Measurements from ENCODE around the gene ACSL1. TPM values are rescaled to one million over a fixed set of nuclear protein-coding genes. Genes with fewer than 3 reads are reported as not detected.

Gene ACSL1
- total and polyA plus RNA-seq, 2 donors (not counting 1 experiment from before 2014, with no cell fraction given): 15.4 to 30.1 TPM

DNA sequence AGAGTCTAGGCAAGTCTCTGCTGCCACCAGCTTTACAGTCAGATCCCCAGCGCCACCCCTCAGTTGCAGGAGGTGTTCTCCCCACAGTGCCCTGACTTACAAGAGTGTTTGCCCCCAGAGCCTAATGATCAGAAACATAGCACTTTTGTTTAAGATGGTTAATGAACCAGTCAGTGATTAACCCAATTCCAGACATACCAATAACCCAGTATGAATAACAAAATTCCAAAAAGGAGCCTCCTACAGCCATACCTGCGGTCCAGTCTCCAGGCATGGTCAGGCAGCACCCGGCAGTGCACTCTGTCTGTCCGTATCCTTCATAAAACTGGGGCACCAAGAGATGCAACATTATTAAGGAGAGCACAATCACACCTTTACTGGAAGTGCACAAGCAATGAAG lies 61.2 kb downstream of the ACSL1 start:
- H3K4me2 ChIP-seq (ENCODE audit: extremely low read depth, insufficient read depth, low read length): no peak overlapping the region
- no peak overlapping the region for H3K27ac ChIP-seq (ENCODE audit: insufficient read depth, low read length)
- H2AFZ ChIP-seq (ENCODE audit: low read length): no peak overlapping the region
- no peaks in the 10 kb centered on the region for H3K79me2 ChIP-seq (ENCODE audit: control insufficient read depth, insufficient read depth, low read length)
- no peaks in the 10 kb centered on the region for H3K27me3 ChIP-seq (ENCODE audit: control insufficient read depth, insufficient read depth, low read length)
- no peak for TF ChIP-seq EZH2 (IDR thresholded peaks at IDR 0.05; ENCODE audit: low read length, missing control alignments)
- TF ChIP-seq, protein P1, sequence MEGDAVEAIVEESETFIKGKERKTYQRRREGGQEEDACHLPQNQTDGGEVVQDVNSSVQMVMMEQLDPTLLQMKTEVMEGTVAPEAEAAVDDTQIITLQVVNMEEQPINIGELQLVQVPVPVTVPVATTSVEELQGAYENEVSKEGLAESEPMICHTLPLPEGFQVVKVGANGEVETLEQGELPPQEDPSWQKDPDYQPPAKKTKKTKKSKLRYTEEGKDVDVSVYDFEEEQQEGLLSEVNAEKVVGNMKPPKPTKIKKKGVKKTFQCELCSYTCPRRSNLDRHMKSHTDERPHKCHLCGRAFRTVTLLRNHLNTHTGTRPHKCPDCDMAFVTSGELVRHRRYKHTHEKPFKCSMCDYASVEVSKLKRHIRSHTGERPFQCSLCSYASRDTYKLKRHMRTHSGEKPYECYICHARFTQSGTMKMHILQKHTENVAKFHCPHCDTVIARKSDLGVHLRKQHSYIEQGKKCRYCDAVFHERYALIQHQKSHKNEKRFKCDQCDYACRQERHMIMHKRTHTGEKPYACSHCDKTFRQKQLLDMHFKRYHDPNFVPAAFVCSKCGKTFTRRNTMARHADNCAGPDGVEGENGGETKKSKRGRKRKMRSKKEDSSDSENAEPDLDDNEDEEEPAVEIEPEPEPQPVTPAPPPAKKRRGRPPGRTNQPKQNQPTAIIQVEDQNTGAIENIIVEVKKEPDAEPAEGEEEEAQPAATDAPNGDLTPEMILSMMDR (conservative IDR thresholded peaks at IDR 0.05 in 1 of 2, IDR thresholded peaks at IDR 0.05 in 1 of 2; ENCODE audit: low read depth in 1 of 2, low read length in 2 of 2): no peak
- no peak for DNase-seq (ENCODE audit: low read depth in 2 of 2)
- H3K4me1 ChIP-seq (ENCODE audit: control insufficient read depth, extremely low read depth, insufficient read depth, low read length): no peaks in the 10 kb centered on the region
- H3K36me3 ChIP-seq (ENCODE audit: control insufficient read depth, insufficient read depth, low read length): peaks cover 7% of the 10 kb centered on the region
- no peak overlapping the region for H3K9ac ChIP-seq (ENCODE audit: insufficient read depth, low read length)
- H4K20me1 ChIP-seq (ENCODE audit: control insufficient read depth, extremely low read depth, insufficient read depth, low read length): no peaks in the 10 kb centered on the region
- H3K4me3 ChIP-seq (replicated peaks in 1 of 4; ENCODE audit: control extremely low read depth in 1 of 4, insufficient read depth in 1 of 4, low read depth in 3 of 4, low read length in 4 of 4): no peak overlapping the region
- H3K9me3 ChIP-seq (ENCODE audit: control insufficient read depth, insufficient read depth, low read depth, low read length): no peaks in the 10 kb centered on the region

DNA sequence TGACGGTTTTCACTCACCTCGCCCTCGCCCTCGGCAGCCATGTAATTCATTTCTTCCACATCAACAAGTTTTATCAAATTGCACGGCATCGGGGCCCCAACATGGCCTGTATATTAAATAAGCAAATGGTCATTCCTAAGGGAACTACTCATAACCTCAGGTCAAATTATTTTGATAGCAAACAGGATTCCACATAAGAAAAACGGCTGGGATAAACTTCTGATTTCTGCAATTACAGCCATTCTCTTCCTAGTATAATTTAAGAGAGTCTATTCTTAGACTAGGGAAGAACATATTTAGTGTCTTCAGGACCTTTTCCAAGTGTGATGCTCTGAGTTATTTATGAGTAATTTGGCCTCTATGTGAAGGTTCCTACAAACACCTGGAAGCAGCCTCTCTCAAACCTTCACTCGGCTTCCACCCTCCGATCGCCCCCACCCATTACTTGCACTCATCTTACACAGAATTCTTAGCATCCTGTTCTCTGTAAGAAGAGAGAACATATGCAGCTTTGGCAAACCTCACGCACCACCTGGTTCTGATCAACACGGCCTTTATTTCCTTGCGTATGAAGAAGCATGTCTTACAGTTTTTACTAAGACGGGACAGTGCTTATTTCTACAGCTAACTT lies 62.5 kb downstream of the ACSL1 start:
- no peak overlapping the region for H3K4me3 ChIP-seq (replicated peaks in 1 of 4; ENCODE audit: control extremely low read depth in 1 of 4, insufficient read depth in 1 of 4, low read depth in 3 of 4, low read length in 4 of 4)
- no peaks in the 10 kb centered on the region for H3K27me3 ChIP-seq (ENCODE audit: control insufficient read depth, insufficient read depth, low read length)
- TF ChIP-seq EZH2 (IDR thresholded peaks at IDR 0.05; ENCODE audit: low read length, missing control alignments): no peak
- no peaks in the 10 kb centered on the region for H4K20me1 ChIP-seq (ENCODE audit: control insufficient read depth, extremely low read depth, insufficient read depth, low read length)
- peak; percentile 9 to 12 for DNase-seq (ENCODE audit: low read depth in 2 of 2)
- H2AFZ ChIP-seq (ENCODE audit: low read length): no peak overlapping the region
- H3K36me3 ChIP-seq (ENCODE audit: control insufficient read depth, insufficient read depth, low read length): peaks cover 7% of the 10 kb centered on the region
- H3K27ac ChIP-seq (ENCODE audit: insufficient read depth, low read length): no peak overlapping the region
- no peak overlapping the region for H3K4me2 ChIP-seq (ENCODE audit: extremely low read depth, insufficient read depth, low read length)
- no peaks in the 10 kb centered on the region for H3K79me2 ChIP-seq (ENCODE audit: control insufficient read depth, insufficient read depth, low read length)
- no peaks in the 10 kb centered on the region for H3K4me1 ChIP-seq (ENCODE audit: control insufficient read depth, extremely low read depth, insufficient read depth, low read length)
- no peaks in the 10 kb centered on the region for H3K9me3 ChIP-seq (ENCODE audit: control insufficient read depth, insufficient read depth, low read depth, low read length)
- no peak overlapping the region for H3K9ac ChIP-seq (ENCODE audit: insufficient read depth, low read length)

DNA sequence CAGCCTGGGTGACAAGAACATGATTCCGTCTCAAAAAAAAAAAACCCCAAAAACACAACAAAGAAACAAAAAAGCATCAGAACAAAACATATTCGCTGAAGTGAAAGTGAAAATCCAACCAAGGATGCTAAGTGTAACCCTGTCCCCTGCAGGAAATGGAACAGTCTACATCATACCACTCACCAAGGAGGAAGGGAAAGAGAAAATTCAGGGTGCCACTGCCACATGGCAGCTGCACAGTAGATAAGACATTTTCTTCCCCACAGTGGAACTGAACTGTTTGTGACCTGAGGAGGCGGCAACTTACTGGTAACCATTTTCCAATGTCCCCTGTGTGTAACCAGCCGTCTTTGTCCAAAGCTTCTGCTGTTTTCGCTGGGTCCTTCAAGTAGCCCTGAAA lies 63.7 kb downstream of the ACSL1 start:
- H3K79me2 ChIP-seq (ENCODE audit: control insufficient read depth, insufficient read depth, low read length): no peaks in the 10 kb centered on the region
- H3K27ac ChIP-seq (ENCODE audit: insufficient read depth, low read length): no peak overlapping the region
- no peak overlapping the region for H3K4me2 ChIP-seq (ENCODE audit: extremely low read depth, insufficient read depth, low read length)
- no peak for DNase-seq (ENCODE audit: low read depth in 2 of 2)
- H3K4me3 ChIP-seq (replicated peaks in 1 of 4; ENCODE audit: control extremely low read depth in 1 of 4, insufficient read depth in 1 of 4, low read depth in 3 of 4, low read length in 4 of 4): no peak overlapping the region
- no peaks in the 10 kb centered on the region for H3K27me3 ChIP-seq (ENCODE audit: control insufficient read depth, insufficient read depth, low read length)
- no peaks in the 10 kb centered on the region for H3K9me3 ChIP-seq (ENCODE audit: control insufficient read depth, insufficient read depth, low read depth, low read length)
- H4K20me1 ChIP-seq (ENCODE audit: control insufficient read depth, extremely low read depth, insufficient read depth, low read length): no peaks in the 10 kb centered on the region
- no peak for TF ChIP-seq EZH2 (IDR thresholded peaks at IDR 0.05; ENCODE audit: low read length, missing control alignments)
- TF ChIP-seq, protein P1 (conservative IDR thresholded peaks at IDR 0.05 in 1 of 2, IDR thresholded peaks at IDR 0.05 in 1 of 2; ENCODE audit: low read depth in 1 of 2, low read length in 2 of 2): no peak
- H3K4me1 ChIP-seq (ENCODE audit: control insufficient read depth, extremely low read depth, insufficient read depth, low read length): no peaks in the 10 kb centered on the region
- no peak overlapping the region for H2AFZ ChIP-seq (ENCODE audit: low read length)
- H3K9ac ChIP-seq (ENCODE audit: insufficient read depth, low read length): no peak overlapping the region
- peaks cover 7% of the 10 kb centered on the region for H3K36me3 ChIP-seq (ENCODE audit: control insufficient read depth, insufficient read depth, low read length)
